GM21619 (cell line): ENCODE data around the gene APBA1.

Experiments used
- ATAC-seq: cut with Tn5 transposase; IDR thresholded peaks from one replicate; pipeline ENCODE4 v1.9.1; 2021; ENCODE audit not compliant: unreplicated experiment

APBA1 gene

DNA sequence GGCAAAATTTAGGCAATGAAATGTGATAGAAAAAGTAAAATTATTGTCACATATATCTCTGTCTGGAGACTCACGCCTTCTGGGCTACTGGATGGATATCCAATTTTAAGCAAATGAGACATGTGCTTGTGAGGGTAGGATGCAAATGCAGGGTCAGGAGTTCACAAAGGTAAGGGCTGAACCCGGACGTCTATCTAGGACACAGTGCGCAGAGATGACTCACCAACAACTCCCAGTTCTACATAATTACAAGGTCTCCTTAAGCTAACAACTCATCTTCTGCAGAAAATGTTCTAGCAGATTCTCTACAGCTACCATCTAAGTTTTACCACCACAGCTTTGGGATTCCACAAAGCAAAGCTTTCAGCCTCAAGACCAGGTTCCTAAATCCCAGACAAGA lies 186.7 kb downstream of the APBA1 start:
- ATAC-seq = no peak

- no peak for ATAC-seq
Observed at GRCh38 chr9:69483886-69484422, 188.2 kb downstream of the APBA1 start.

DNA sequence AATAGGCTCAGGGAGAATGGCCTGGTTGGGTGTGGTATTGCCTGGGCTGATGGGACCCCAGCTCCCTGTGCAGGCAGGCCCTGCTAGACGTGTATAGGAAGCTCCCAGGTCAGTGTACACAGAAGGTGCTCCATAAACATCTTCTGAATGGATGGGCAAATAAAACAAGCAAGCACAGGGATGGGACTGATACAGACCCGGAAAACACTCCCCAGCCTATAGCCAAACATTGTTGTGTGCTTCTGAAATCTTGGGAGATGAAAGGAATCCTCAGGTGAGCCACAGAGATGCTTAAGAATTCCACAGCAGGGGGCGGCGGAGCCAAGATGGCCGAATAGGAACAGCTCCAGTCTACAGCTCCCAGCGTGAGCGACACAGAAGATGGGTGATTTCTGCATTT lies 195.4 kb downstream of the APBA1 start:
- ATAC-seq = no peak

DNA sequence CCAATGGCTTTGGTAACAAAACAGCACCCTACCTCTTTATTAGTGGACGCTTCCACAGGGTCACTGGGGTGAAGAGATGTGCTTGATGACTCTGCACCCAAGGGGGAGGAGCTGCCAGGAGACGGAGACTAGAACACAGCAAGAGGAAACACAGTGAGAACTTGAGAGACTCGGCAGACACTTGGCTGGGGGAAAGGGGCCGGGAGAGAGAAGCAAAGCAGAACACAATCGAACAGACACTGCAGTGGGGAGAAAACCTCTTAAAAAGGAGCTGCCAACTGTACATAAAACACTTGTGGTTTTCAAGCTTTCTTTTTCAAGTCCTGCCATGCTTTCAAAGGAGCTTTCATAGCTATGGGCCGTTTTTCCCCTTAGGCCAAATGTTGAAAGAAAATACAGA lies 196.2 kb downstream of the APBA1 start:
- ATAC-seq = no peak

DNA sequence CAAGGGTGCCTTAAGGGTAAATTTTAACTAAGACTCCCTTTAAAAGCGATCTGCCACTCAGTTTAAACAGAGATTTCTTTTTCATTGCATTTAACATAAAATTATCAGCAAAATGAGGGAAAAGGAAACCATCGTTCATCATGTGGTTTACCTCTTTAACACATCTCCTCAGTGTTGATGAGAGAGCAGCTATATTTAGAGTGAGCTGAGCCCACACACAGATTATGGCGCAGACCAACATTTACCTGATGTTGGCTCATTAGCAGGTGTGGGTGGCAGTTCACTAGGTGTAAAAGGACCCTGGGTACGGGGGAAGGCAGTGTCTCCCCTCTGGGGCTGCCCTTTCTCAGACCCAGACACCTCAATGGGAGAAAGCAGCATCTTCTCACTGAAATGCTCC lies 197.3 kb downstream of the APBA1 start:
- no peak for ATAC-seq

GRCh38 chr9:69472101-69472620 lies 200.0 kb downstream of the APBA1 start:
- ATAC-seq = no peak

DNA sequence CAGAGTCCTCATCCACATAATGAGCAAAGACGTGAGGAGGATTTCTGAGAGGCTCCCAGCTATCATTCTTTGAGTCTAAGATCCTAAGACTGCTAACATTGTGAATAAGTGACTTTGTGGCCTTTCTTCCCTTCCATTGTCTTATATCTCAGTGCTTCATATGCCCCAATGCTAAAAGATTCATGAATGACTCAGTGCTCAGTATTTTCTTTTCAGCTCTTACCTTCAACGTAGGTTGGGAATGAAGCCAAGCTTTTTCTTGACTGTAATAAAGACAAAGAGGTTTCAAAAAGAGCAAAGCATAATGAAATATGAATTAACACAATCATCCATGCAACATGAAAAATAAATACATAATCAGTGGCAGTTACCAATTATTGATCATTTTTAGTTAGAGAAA lies 200.7 kb downstream of the APBA1 start:
- no peak for ATAC-seq

GRCh38 chr9:69470186-69470977 lies 201.8 kb downstream of the APBA1 start:
- ATAC-seq = no peak

- ATAC-seq = no peak
Observed at GRCh38 chr9:69469136-69469535, 203.0 kb downstream of the APBA1 start.

DNA sequence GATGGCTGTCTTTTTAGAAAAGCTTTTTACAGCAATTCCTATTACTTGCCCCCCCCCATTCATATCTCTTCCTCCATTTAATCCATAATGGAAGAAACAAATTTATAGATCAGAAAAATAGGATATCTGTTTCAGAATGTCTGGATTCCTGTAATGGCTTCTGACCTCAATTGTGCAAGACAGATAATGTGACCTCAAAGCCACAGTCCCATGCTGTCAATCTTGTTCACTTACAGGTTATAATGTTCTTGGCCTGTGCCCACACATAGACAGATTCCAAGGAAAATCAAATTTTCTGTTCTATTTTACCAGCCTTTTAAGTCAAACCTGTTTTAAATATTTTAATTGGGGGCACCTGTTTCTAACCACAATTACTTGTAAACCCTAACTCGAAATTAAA lies 203.8 kb downstream of the APBA1 start:
- ATAC-seq = no peak

- ATAC-seq = no peak
Observed at GRCh38 chr9:69466151-69466550, 206.0 kb downstream of the APBA1 start.

DNA sequence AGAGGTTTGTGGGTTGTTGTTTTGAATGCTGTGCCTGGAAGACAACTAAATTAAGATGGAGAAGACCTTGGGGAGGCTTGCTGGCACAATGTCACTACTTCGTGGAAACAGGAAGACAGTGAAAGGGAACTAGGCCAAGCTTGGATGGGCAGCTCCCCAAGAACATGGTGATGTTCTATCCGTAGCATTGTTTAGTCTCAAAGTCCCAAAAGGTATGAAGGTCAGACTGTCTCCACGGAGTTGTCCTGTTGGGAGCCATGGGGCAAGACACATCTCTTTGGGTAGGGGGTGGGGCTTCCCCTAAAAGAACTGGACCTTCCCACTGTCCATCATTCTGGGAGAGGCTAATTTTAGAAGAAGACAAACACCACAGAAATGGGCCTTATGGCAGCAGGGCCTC lies 206.7 kb downstream of the APBA1 start:
- no peak for ATAC-seq

DNA sequence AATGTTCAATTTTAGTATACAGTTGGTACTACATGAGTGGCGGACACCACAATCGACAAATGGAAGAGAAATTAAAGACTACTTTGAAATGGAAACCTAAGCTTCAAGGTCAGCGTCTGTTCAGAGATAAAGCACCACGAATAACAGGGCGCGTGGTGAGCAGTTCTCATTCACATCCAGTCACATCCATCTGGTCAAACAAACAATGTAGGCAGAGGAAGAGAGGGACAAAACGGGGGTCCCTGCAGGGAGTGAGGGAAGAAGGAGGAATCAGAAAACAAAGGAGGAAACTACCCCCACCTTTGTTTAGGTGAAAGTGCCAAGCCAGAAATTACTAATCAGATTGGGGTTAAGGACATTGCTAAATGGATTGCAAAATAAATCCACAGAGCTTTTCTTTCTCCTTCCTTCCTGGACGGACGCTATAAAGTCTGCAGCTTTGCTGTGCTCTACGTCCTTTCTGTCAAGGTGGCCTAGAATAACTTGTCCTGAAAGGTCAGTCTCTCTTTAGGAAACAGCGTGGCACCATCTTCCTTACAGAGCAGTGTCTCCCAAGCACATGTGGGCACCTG lies 208.6 kb downstream of the APBA1 start:
- ATAC-seq = no peak

GRCh38 chr9:69462394-69462793 lies 209.8 kb downstream of the APBA1 start:
- no peak for ATAC-seq

- ATAC-seq = no peak
Observed at GRCh38 chr9:69461103-69461887, 210.9 kb downstream of the APBA1 start.

DNA sequence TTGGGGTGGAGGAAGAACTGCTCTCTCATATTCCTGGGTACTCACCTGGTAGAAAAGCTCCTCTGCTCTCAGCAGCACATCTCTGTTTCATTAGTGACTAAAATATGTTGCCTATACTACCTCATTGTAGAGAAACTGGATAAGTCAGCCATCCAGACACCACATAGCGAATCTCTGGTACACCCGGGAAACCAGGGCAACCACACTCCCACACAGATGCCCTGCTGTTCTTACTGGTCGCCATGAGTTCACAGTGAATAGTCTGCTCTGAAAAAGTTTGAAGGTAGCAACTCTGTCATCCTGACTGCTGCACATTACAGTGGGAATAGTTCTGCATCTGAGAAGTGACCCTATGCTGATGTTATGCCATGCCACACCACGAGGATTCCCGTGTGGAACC lies 212.2 kb downstream of the APBA1 start:
- ATAC-seq = no peak

GRCh38 chr9:69458176-69458575 lies 214.0 kb downstream of the APBA1 start:
- no peak for ATAC-seq

- ATAC-seq = no peak
Observed at GRCh38 chr9:69456201-69456600, 216.0 kb downstream of the APBA1 start.

DNA sequence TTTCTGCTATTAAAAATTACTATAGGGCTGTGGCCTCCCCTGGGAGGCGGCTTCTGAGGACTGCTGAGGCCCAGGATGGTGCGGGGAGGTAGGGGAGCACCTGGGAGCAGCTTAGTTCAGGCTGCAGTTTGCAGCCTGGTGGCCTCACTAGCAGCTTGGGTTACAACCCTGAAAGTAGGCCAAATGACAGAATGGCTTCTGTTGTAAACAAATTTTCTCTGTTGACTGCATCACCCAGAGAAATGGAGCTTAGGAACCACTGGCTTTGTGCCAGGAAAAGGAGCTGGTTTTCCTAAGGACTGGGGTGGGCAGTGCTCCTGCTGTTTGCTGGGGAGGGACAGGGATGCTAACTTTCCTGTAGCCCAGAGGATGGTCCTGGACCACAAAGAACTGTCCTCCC lies 216.9 kb downstream of the APBA1 start:
- ATAC-seq = no peak

DNA sequence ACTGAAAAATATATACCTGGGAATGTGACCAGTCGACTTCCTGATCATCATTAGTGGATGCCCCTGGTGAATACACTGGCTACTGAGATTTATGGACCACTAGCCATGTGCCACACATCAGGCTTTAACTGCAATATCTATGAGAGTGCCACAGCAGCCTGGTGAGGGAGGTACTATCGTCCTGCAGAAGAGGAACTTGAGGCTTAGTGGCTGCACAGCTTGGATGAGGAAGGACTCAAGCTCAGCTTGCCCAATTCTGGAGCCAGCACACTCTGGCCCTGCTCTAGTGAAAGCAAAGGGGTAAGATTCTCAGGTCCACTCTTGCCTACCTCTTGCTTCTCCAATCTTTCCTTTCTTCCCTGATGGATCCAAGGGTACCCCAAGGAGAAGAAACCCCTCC lies 217.8 kb downstream of the APBA1 start:
- no peak for ATAC-seq

GRCh38 chr9:69453746-69454145 lies 218.4 kb downstream of the APBA1 start:
- no peak for ATAC-seq
